Right atrium auricular region (tissue), 2 donors: Measurements from ENCODE around the gene NDUFS5. TPM values are rescaled to one million over a fixed set of nuclear protein-coding genes. Genes with fewer than 3 reads are reported as not detected.

Experiments
- DNase-seq: peaks from one replicate; pipeline ENCODE4 v3.0.0-alpha.2; 2019; ENCODE audit warnings: low spot score
- H3K27ac ChIP-seq, 2 donors: fragments of 200-600 bp; sonication (generic); 1 replicate in 1 of 2; 2 replicates in 1 of 2; pipeline ENCODE4 v1.5.1; 2016 to 2019
- H3K27me3 ChIP-seq, 2 donors: fragments of 200-600 bp; sonication (generic); one replicate each; pipeline versions ENCODE4 v1.5.1 to v1.6.0; 2017 to 2019
- H3K36me3 ChIP-seq: fragments of 200-600 bp; sonication (generic); one replicate; pipeline ENCODE4 v1.5.1; 2016
- H3K4me1 ChIP-seq, 2 donors: fragments of 200-600 bp; sonication (generic); one replicate each; pipeline versions ENCODE4 v1.5.1 to v1.6.0; 2017 to 2019
- H3K4me3 ChIP-seq, 2 donors: fragments of 200-600 bp; sonication (generic); 1 replicate in 1 of 2; 2 replicates in 1 of 2; pipeline ENCODE4 v1.5.1; 2017 to 2019; ENCODE audit warnings: mild to moderate bottlenecking in 1 of 2, moderate library complexity in 1 of 2
- H3K9me3 ChIP-seq, 2 donors: fragments of 200-600 bp; sonication (generic); one replicate each; pipeline ENCODE4 v1.5.1; 2019
- total RNA-seq, 2 donors: library from RNA; depleted of rRNA; stranded (reverse); fragments of >200 nt; gene quantifications; one replicate each; pipeline ENCODE4 v1.1.0, GENCODE V29; 2016
- TF ChIP-seq, protein P1 (sequence below), 2 donors: fragments of 200-600 bp; sonication (generic); IDR thresholded peaks; one replicate each; pipeline ENCODE4 v1.5.1; 2019; ENCODE audit warnings: antibody characterized with exemption in 2 of 2

Gene NDUFS5
- total RNA-seq, 2 donors from 2014 or later, result 1,281 to 1,828 TPM

- TF ChIP-seq, protein P1, sequence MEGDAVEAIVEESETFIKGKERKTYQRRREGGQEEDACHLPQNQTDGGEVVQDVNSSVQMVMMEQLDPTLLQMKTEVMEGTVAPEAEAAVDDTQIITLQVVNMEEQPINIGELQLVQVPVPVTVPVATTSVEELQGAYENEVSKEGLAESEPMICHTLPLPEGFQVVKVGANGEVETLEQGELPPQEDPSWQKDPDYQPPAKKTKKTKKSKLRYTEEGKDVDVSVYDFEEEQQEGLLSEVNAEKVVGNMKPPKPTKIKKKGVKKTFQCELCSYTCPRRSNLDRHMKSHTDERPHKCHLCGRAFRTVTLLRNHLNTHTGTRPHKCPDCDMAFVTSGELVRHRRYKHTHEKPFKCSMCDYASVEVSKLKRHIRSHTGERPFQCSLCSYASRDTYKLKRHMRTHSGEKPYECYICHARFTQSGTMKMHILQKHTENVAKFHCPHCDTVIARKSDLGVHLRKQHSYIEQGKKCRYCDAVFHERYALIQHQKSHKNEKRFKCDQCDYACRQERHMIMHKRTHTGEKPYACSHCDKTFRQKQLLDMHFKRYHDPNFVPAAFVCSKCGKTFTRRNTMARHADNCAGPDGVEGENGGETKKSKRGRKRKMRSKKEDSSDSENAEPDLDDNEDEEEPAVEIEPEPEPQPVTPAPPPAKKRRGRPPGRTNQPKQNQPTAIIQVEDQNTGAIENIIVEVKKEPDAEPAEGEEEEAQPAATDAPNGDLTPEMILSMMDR (IDR thresholded peaks at IDR 0.05), result no peak
- H3K9me3 ChIP-seq, result no peaks in the 10 kb centered on the region
- no peak for DNase-seq
- H3K36me3 ChIP-seq, result peaks cover 48% of the 10 kb centered on the region
- peaks cover 0 to 51% of the 10 kb centered on the region in 2 donors for H3K4me1 ChIP-seq
- H3K4me3 ChIP-seq, result no peak overlapping the region
- H3K27me3 ChIP-seq, result no peaks in the 10 kb centered on the region
- no peak overlapping the region for H3K27ac ChIP-seq
Observed at GRCh38 chr1:38997034-38997900, 28.9 kb upstream of the NDUFS5 start.

DNA sequence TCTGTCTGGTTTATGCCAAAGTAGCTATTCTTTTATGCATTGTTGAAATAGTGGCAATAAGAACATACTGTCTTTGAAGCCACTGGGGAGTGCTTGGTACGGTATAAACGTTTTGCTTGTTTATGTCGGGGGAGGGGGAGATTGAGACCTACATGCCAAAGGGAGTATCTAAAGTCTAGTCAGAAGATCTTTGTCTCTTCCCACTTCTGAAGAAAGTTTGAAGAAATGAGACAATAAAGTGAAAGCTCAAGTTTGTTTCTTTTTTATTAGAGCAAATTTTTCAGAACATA lies 28.3 kb upstream of the NDUFS5 start:
- Histone ChIP-seq H3K27ac (no peak overlapping the region), H3K27me3 (no peaks in the 10 kb centered on the region)
- DNase-seq, result no peak

DNA sequence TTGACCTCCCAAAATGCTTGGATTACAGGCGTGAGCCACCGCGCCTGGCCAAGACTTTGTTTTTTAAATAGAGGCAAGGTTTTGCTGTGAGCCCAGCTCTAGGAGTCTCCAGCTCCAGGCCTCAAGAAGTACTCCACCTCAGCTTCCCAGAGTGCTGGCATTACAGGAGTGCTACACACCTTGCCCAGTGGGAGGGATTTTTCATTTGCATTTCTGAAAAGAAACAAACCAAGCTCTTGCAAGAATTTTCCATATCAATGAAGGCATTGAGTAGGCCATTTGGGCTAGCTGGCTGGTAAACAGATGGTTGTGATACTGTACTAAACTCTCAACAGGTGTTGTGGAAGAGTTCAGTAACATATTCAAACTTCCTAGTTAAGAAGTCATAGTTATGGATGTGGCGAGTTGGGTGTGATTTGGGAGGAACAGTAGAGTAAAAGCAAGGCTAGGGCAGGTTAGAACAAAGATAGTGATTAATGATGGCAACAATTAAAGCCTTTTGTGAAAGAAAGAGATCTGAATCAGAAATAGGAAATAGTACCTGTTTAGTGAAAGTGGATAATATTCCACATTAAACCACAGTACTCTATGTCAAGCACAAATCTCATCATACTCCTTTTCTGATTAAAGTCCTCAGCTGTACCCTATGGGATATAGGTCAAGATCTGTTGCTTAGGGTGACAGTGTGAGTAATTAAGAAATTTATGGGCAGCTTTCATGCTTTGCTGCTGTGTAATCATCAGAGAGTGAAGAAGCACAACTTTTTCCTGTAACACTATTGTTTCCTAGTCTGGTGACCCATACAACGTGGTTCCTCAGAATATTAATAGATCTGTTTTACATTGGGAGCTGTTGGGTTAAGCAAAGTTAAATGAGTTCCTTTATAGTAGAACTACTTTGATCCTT lies 24.4 kb upstream of the NDUFS5 start:
- no peak for DNase-seq
- Histone ChIP-seq H3K27me3 (no peaks in the 10 kb centered on the region), H3K36me3 (peaks cover 84% of the 10 kb centered on the region), H3K27ac (peak overlapping the region in 1 of 2 donors; percentile 54), H3K4me1 (peaks cover 0 to 30% of the 10 kb centered on the region in 2 donors), H3K9me3 (no peaks in the 10 kb centered on the region), H3K4me3 (no peak overlapping the region)
- TF ChIP-seq, protein P1 (IDR thresholded peaks at IDR 0.05), result no peak

More for the DNA sequence above, 28.3 kb upstream of the NDUFS5 start:
- H3K9me3 ChIP-seq, result no peaks in the 10 kb centered on the region
- peaks cover 0 to 51% of the 10 kb centered on the region in 2 donors for H3K4me1 ChIP-seq
- H3K36me3 ChIP-seq, result peaks cover 53% of the 10 kb centered on the region
- TF ChIP-seq, protein P1 (IDR thresholded peaks at IDR 0.05), result no peak
- H3K4me3 ChIP-seq, result no peak overlapping the region

DNA sequence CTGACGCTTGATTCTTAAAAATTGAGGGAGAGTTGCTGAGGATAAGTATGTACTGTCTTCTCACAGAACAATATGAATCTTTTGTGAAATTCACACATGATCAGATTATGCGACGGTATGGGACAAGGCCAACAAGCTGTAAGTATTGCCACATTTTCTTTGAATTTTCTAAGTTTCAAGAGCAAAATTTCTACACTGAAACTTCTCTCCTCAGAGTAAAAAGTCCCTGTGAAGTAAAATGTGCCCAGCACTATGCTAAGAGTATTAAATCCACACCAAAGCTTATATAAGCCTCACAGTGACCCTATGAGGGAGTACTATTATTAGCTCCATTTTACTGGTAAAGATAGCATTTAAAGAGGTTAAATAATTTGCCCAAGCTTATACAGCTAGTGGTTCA lies 22.9 kb upstream of the NDUFS5 start:
- Histone ChIP-seq H3K27ac (peak overlapping the region; percentile 54 to 56), H3K4me3 (no peak overlapping the region), H3K9me3 (no peaks in the 10 kb centered on the region), H3K36me3 (peaks cover 92% of the 10 kb centered on the region), H3K4me1 (peaks cover 0 to 15% of the 10 kb centered on the region in 2 donors), H3K27me3 (no peaks in the 10 kb centered on the region)
- TF ChIP-seq, protein P1 (IDR thresholded peaks at IDR 0.05), result no peak
- no peak for DNase-seq

DNA sequence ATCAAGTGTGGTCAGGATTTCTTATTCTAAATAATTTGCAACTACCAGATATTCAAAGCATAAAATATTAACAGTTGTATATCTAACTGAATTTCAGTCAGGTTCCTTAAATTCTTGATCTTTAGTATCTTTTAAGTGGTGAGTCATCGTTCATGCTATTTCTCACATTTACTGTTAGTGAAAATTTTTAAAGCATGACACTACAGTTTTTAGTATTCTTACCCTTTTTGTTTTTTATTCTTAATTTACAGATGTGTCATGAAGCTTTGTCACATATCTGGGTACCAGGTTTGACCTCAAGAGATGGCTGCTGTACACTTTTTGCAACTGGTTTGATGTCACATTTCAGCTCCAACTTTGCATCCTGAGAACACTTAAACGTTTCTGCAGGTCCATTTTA lies 22.4 kb upstream of the NDUFS5 start:
- Histone ChIP-seq H3K4me3 (no peak overlapping the region), H3K27me3 (no peaks in the 10 kb centered on the region), H3K36me3 (peaks cover 92% of the 10 kb centered on the region), H3K9me3 (no peaks in the 10 kb centered on the region), H3K27ac (no peak overlapping the region), H3K4me1 (peaks cover 0 to 13% of the 10 kb centered on the region in 2 donors)
- TF ChIP-seq, protein P1 (IDR thresholded peaks at IDR 0.05), result no peak
- no peak for DNase-seq
